RWPE1 (cell line): Measurements from ENCODE around the gene ANKRD44.

Experiments
- CTCF ChIA-PET: fragments of 350-600 bp; sonication (Branson Sonifier 250); formaldehyde crosslinking; extraction: SDS; loops from one replicate; lab custom pipeline; 2021; lab: Yijun Ruan, JAX
- POLR2A ChIA-PET: fragments of 400-600 bp; formaldehyde crosslinking; extraction: SDS; loops from one replicate; lab custom pipeline; 2020; ENCODE audit warnings: antibody characterized with exemption; ENCODE audit not compliant: low non-redundant PET; lab: Yijun Ruan, JAX
- DNase-seq: peaks from one replicate; pipeline ENCODE4 v3.0.0; 2012; ENCODE audit warnings: low spot score
- H3K27ac ChIP-seq: fragments of 450-650 bp; 2 replicates; pipeline ENCODE4 v1.5.1; 2017
- TF ChIP-seq, protein P1 (sequence below): fragments of 450-650 bp; conservative IDR thresholded peaks from 2 replicates; pipeline ENCODE4 v1.5.1; 2017; ENCODE audit warnings: low read depth, mild to moderate bottlenecking

Gene ANKRD44

DNA sequence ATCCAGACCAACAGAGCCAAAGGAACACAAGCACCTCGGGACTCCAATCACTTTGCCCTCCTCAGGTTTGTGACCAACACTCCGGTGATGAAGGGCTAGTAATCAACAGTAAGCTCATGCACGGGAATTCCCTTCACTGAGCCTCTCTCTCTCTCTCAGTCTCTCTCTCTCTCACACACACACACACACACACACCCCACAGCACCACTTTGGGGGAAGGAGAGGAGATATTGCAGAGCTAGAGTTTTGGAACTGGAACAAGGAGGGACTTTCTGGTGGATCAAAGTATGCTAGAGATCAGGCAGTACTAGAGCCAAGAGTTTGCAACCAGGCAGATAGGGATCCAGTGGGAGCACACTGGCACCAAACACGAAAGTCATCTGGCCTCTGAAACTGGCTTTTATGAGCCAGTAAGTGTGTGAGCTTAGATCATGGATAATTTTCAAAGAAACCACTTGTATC is 98.7 kb downstream of the ANKRD44 start:
- DNase-seq, result no peak
- POLR2A ChIA-PET, result no interaction called here
- CTCF ChIA-PET, result no interaction called here
- H3K27ac ChIP-seq, result no peak overlapping the region
- TF ChIP-seq, protein P1, sequence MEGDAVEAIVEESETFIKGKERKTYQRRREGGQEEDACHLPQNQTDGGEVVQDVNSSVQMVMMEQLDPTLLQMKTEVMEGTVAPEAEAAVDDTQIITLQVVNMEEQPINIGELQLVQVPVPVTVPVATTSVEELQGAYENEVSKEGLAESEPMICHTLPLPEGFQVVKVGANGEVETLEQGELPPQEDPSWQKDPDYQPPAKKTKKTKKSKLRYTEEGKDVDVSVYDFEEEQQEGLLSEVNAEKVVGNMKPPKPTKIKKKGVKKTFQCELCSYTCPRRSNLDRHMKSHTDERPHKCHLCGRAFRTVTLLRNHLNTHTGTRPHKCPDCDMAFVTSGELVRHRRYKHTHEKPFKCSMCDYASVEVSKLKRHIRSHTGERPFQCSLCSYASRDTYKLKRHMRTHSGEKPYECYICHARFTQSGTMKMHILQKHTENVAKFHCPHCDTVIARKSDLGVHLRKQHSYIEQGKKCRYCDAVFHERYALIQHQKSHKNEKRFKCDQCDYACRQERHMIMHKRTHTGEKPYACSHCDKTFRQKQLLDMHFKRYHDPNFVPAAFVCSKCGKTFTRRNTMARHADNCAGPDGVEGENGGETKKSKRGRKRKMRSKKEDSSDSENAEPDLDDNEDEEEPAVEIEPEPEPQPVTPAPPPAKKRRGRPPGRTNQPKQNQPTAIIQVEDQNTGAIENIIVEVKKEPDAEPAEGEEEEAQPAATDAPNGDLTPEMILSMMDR, result no peak

DNA sequence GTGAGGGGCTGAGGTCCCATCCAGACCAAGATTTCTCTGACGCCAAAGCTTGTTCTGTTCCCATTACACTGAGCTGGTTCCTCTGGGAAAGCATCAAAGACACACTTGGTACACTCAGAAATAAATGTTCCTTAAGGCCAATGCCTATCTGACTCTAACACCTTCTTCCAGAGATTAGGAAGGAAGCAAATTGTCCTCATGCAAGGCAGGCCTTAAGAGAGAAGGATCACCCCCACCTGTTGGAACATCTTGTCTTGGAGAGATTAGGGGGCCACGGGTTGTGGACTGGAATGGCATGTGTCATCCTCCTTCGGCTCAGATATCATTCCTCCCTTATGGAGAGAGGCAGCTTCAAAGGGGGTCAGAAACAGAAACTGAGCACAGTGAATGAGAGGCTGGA is 100.2 kb downstream of the ANKRD44 start:
- TF ChIP-seq, protein P1, result no peak
- ChIA-PET CTCF (no interaction called here), POLR2A (no interaction called here)
- H3K27ac ChIP-seq, result no peak overlapping the region
- DNase-seq, result no peak

DNA sequence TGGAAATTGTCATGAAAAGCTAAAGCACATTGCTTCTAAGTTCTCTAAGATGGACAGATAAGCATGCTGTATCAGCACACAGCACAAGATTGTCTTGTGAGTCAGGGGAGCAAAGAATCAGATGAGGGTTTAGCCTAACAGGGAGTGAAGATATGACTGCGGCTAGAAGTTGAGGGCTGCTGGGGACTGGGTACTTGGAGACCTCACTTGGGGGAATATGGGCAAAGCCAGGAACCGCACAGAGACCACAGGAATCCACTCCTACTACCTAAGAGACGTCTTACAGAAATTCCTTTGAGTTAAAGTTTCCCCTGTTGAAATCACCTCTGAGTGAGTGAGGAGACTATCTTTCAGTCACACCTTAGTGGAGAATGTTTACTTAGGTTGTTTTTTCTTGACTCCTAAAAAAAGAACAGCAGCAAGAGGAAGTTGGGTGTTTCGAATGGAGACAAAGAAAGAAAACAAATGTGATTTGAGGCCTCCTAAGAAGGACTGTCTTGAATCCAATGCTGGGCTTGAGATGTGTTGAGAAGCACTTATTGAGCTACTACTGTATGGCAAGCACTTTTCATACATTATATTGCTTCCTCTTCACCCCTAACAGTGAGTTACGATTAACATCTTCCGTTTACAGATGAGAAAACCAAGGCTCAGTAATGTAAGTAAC is 100.7 kb downstream of the ANKRD44 start:
- ChIA-PET POLR2A (no interaction called here), CTCF (no interaction called here)
- TF ChIP-seq, protein P1, result no peak
- H3K27ac ChIP-seq, result no peak overlapping the region
- no peak for DNase-seq

DNA sequence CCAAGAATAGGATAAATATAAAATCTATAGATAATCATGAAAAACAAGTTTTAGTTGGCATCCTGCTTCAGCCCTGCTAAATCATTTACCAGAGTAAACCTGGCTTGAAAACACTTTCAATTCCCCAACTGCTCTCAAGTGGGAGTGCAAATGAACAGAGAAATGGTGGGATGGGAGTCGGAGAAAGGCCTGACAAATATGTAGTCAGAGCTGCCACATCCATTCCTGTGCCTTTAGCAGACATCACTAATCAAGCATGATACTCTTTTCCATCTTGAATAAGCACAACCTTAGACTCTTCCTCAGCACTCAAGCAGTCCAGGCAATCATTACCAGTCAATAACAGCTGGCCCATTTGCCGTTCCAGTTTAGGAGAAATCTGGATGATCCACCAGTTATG is 101.3 kb downstream of the ANKRD44 start:
- ChIA-PET CTCF (no interaction called here), POLR2A (no interaction called here)
- TF ChIP-seq, protein P1, result no peak
- no peak overlapping the region for H3K27ac ChIP-seq
- no peak for DNase-seq

DNA sequence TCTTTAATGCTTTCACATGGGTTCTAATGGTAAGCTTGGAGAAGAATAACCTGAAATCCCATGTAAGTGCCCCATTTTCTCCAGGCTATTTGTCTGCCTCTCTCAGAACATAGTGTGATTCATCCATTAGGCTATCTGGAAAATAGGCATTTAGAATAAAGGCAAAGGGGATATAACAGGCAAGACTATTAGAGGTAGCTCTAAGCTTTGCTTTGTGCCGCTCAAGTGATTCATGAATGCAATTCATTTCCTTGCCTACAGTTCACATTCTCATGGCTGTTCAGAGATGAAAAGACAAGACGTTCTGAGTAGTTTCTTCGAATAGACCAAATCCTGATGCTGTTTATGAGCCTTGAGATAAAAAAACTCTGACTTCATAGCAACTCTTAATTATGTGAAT is 101.7 kb downstream of the ANKRD44 start:
- ChIA-PET POLR2A (no interaction called here), CTCF (no interaction called here)
- no peak overlapping the region for H3K27ac ChIP-seq
- DNase-seq, result no peak
- TF ChIP-seq, protein P1, result no peak

DNA sequence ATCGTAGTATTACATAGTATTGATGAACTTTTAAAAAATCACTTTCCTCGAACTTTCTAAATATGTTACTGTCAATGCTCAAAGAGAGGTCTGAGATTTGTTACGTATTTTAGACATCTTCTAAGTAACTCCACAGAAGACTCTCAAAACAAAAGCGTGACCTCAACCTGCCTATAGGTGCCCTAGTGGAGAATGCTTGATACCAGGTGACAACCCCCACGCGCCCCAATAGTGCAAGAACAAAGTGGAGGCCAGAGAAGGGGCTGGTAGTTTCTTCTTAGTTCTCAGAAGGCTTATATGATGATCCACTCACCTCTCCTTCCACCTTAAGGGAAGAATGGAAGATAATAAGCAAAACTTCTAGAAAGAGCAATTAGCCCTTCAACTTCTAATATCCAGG is 102.6 kb downstream of the ANKRD44 start:
- no peak overlapping the region for H3K27ac ChIP-seq
- TF ChIP-seq, protein P1, result no peak
- ChIA-PET POLR2A (no interaction called here), CTCF (no interaction called here)
- no peak for DNase-seq

DNA sequence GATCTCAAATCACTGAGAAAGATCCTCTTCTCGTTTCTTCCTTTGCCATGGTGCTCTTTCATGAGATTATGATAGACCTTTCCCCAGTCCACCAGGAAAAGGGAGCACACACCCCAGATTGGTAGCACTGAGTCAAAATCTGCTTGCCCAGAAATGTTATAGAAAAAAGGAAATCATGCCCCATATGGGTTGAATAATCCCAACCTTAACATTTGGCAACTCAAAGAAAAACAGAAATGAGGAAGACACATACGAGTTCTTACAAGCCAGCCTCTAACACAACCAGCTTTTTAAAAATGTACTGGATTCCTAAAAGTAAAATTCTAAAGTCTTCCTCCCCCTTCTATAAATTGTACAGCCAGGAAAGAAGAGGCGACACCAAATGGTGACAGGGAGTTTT is 103.0 kb downstream of the ANKRD44 start:
- ChIA-PET POLR2A (no interaction called here), CTCF (no interaction called here)
- no peak for DNase-seq
- H3K27ac ChIP-seq, result no peak overlapping the region
- TF ChIP-seq, protein P1, result no peak
